ENCODE data around the gene RELN.

Gene RELN

GRCh38 chr7:103592844-103593243 is 396.6 kb downstream of the RELN start:
- no peaks in the 10 kb centered on the region for H3K27me3 ChIP-seq (ENCODE audit: control insufficient read depth in 1 of 2, insufficient read depth in 1 of 2, low read length in 2 of 2)
- H4K8ac ChIP-seq (ENCODE audit: low read length), result no peak overlapping the region
- no peak overlapping the region for H3K4me3 ChIP-seq (ENCODE audit: insufficient read depth in 1 of 2, low read depth in 1 of 2, low read length in 2 of 2)
- no peak overlapping the region for H2BK15ac ChIP-seq (ENCODE audit: low read depth, poor library complexity, severe bottlenecking)
- H3K9me3 ChIP-seq (ENCODE audit: control insufficient read depth, low read length), result no peaks in the 10 kb centered on the region
- no peak overlapping the region for H4K91ac ChIP-seq (ENCODE audit: low read length)
- H3K23ac ChIP-seq (ENCODE audit: low read length in 2 of 2), result no peak overlapping the region
- no peak overlapping the region for H3K14ac ChIP-seq (ENCODE audit: low read length in 2 of 2)
- H3K18ac ChIP-seq (ENCODE audit: low read depth in 1 of 2, low read length in 2 of 2), result no peak overlapping the region
- no peaks in the 10 kb centered on the region for H3K79me1 ChIP-seq (replicated peaks; ENCODE audit: low read length, poor library complexity, severe bottlenecking)
- H2BK120ac ChIP-seq (ENCODE audit: low read depth, low read length), result no peak overlapping the region
- H3K27ac ChIP-seq (ENCODE audit: low read length, poor library complexity, severe bottlenecking), result no peak overlapping the region
- H3K36me3 ChIP-seq (ENCODE audit: control insufficient read depth in 1 of 2, insufficient read depth in 2 of 2, low read depth in 1 of 2, low read length in 2 of 2), result no peaks in the 10 kb centered on the region
- no peak for DNase-seq
- H3K9ac ChIP-seq (ENCODE audit: low read length), result no peak overlapping the region
- peaks cover 1% of the 10 kb centered on the region for H3K4me1 ChIP-seq (ENCODE audit: control insufficient read depth, insufficient read depth, low read depth, low read length)
- no peak overlapping the region for H3K4me2 ChIP-seq (ENCODE audit: low read length, poor library complexity, severe bottlenecking)
- no peak overlapping the region for H2BK12ac ChIP-seq (ENCODE audit: low read length in 2 of 2)
- H2BK5ac ChIP-seq (ENCODE audit: low read depth, low read length, poor library complexity, severe bottlenecking), result no peak overlapping the region
- no peak overlapping the region for H2AK5ac ChIP-seq (ENCODE audit: low read length, severe bottlenecking)
- no peak overlapping the region for H2AFZ ChIP-seq (ENCODE audit: low read depth, low read length)
- H3K4ac ChIP-seq (ENCODE audit: low read depth in 1 of 2, low read length in 2 of 2), result no peak overlapping the region

DNA sequence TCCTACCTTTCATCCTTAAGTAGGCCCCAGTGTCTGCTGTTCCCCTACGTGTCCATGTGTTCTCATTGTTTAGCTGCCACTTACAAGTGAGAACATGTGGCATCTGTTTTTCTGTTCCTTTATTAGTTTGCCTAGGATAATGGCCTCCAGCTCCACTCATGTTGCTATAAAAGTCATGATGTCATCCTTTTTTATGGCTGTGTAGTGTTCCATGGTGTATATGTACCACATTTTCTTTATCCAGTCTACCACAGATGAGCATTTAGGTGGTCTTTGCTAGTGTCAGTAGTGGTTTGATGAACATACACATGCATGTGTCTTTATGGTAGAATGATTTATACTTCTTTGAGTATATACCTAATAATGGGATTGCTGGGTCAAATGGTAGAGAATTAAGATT is 397.3 kb downstream of the RELN start:
- H2BK15ac ChIP-seq (ENCODE audit: low read depth, poor library complexity, severe bottlenecking), result no peak overlapping the region
- WGBS, result 67% methylated on average over 1 of the region's 1 CpG
- no peak overlapping the region for H3K27ac ChIP-seq (ENCODE audit: low read length, poor library complexity, severe bottlenecking)
- no peak overlapping the region for H3K9ac ChIP-seq (ENCODE audit: low read length)
- H2AK5ac ChIP-seq (ENCODE audit: low read length, severe bottlenecking), result no peak overlapping the region
- no peak overlapping the region for H3K4me3 ChIP-seq (ENCODE audit: insufficient read depth in 1 of 2, low read depth in 1 of 2, low read length in 2 of 2)
- H3K14ac ChIP-seq (ENCODE audit: low read length in 2 of 2), result no peak overlapping the region
- H4K91ac ChIP-seq (ENCODE audit: low read length), result no peak overlapping the region
- no peaks in the 10 kb centered on the region for H3K27me3 ChIP-seq (ENCODE audit: control insufficient read depth in 1 of 2, insufficient read depth in 1 of 2, low read length in 2 of 2)
- H3K79me1 ChIP-seq (replicated peaks; ENCODE audit: low read length, poor library complexity, severe bottlenecking), result no peaks in the 10 kb centered on the region
- no peaks in the 10 kb centered on the region for H3K9me3 ChIP-seq (ENCODE audit: control insufficient read depth, low read length)
- no peaks in the 10 kb centered on the region for H3K36me3 ChIP-seq (ENCODE audit: control insufficient read depth in 1 of 2, insufficient read depth in 2 of 2, low read depth in 1 of 2, low read length in 2 of 2)
- no peak overlapping the region for H2BK5ac ChIP-seq (ENCODE audit: low read depth, low read length, poor library complexity, severe bottlenecking)
- H3K4me2 ChIP-seq (ENCODE audit: low read length, poor library complexity, severe bottlenecking), result no peak overlapping the region
- H4K8ac ChIP-seq (ENCODE audit: low read length), result no peak overlapping the region
- no peak overlapping the region for H2BK120ac ChIP-seq (ENCODE audit: low read depth, low read length)
- DNase-seq, result no peak
- no peak overlapping the region for H2BK12ac ChIP-seq (ENCODE audit: low read length in 2 of 2)
- H2AFZ ChIP-seq (ENCODE audit: low read depth, low read length), result no peak overlapping the region
- no peak overlapping the region for H3K18ac ChIP-seq (ENCODE audit: low read depth in 1 of 2, low read length in 2 of 2)
- H3K23ac ChIP-seq (ENCODE audit: low read length in 2 of 2), result no peak overlapping the region
- no peak overlapping the region for H3K4ac ChIP-seq (ENCODE audit: low read depth in 1 of 2, low read length in 2 of 2)
- peaks cover 1% of the 10 kb centered on the region for H3K4me1 ChIP-seq (ENCODE audit: control insufficient read depth, insufficient read depth, low read depth, low read length)

GRCh38 chr7:103580031-103580430 is 409.4 kb downstream of the RELN start:
- Histone ChIP-seq H3K36me3 (ENCODE audit: control insufficient read depth in 1 of 2, insufficient read depth in 2 of 2, low read depth in 1 of 2, low read length in 2 of 2) (no peaks in the 10 kb centered on the region), H3K4me1 (ENCODE audit: control insufficient read depth, insufficient read depth, low read depth, low read length) (no peaks in the 10 kb centered on the region), H3K9me3 (ENCODE audit: control insufficient read depth, low read length) (no peaks in the 10 kb centered on the region), H2BK15ac (ENCODE audit: low read depth, poor library complexity, severe bottlenecking) (no peak overlapping the region), H3K27me3 (ENCODE audit: control insufficient read depth in 1 of 2, insufficient read depth in 1 of 2, low read length in 2 of 2) (no peaks in the 10 kb centered on the region), H3K27ac (ENCODE audit: low read length, poor library complexity, severe bottlenecking) (no peak overlapping the region), H3K4ac (ENCODE audit: low read depth in 1 of 2, low read length in 2 of 2) (no peak overlapping the region), H2AK5ac (ENCODE audit: low read length, severe bottlenecking) (no peak overlapping the region), H2BK120ac (ENCODE audit: low read depth, low read length) (no peak overlapping the region), H3K4me3 (ENCODE audit: insufficient read depth in 1 of 2, low read depth in 1 of 2, low read length in 2 of 2) (no peak overlapping the region), H4K91ac (ENCODE audit: low read length) (no peak overlapping the region), H3K79me1 (replicated peaks; ENCODE audit: low read length, poor library complexity, severe bottlenecking) (no peaks in the 10 kb centered on the region), H2BK12ac (ENCODE audit: low read length in 2 of 2) (no peak overlapping the region), H3K9ac (ENCODE audit: low read length) (no peak overlapping the region), H3K23ac (ENCODE audit: low read length in 2 of 2) (no peak overlapping the region), H2AFZ (ENCODE audit: low read depth, low read length) (no peak overlapping the region), H3K14ac (ENCODE audit: low read length in 2 of 2) (no peak overlapping the region), H4K8ac (ENCODE audit: low read length) (no peak overlapping the region), H2BK5ac (ENCODE audit: low read depth, low read length, poor library complexity, severe bottlenecking) (no peak overlapping the region), H3K18ac (ENCODE audit: low read depth in 1 of 2, low read length in 2 of 2) (no peak overlapping the region), H3K4me2 (ENCODE audit: low read length, poor library complexity, severe bottlenecking) (no peak overlapping the region)
- 81% methylated on average over 1 of the region's 2 CpGs for WGBS
- DNase-seq, result no peak

DNA sequence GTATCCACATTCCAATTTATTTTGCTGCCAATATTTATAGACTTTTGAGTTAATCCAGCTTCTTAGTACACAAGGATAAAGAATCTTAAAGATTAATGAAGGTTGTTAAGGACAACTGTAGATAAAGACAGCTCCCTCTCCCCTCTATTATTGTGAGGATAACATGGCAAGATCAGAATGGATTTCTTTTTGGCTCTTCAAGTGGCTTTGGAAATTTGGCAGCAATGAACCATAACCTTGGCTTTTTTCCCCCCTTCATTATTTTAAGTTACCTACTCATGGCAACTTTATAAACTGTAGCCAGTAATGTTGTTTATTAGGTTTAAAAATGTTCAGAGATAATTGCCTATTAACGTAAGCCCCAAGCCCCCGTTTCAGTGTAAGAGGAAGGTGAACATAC is 412.4 kb downstream of the RELN start:
- Histone ChIP-seq H4K91ac (ENCODE audit: low read length) (no peak overlapping the region), H2BK5ac (ENCODE audit: low read depth, low read length, poor library complexity, severe bottlenecking) (no peak overlapping the region), H3K14ac (ENCODE audit: low read length in 2 of 2) (no peak overlapping the region), H3K9me3 (ENCODE audit: control insufficient read depth, low read length) (no peaks in the 10 kb centered on the region), H3K4ac (ENCODE audit: low read depth in 1 of 2, low read length in 2 of 2) (no peak overlapping the region), H3K18ac (ENCODE audit: low read depth in 1 of 2, low read length in 2 of 2) (no peak overlapping the region), H2BK120ac (ENCODE audit: low read depth, low read length) (no peak overlapping the region), H2AFZ (ENCODE audit: low read depth, low read length) (no peak overlapping the region), H3K27ac (ENCODE audit: low read length, poor library complexity, severe bottlenecking) (no peak overlapping the region), H3K9ac (ENCODE audit: low read length) (no peak overlapping the region), H3K23ac (ENCODE audit: low read length in 2 of 2) (no peak overlapping the region), H2AK5ac (ENCODE audit: low read length, severe bottlenecking) (no peak overlapping the region), H3K4me2 (ENCODE audit: low read length, poor library complexity, severe bottlenecking) (no peak overlapping the region), H4K8ac (ENCODE audit: low read length) (no peak overlapping the region), H3K36me3 (ENCODE audit: control insufficient read depth in 1 of 2, insufficient read depth in 2 of 2, low read depth in 1 of 2, low read length in 2 of 2) (no peaks in the 10 kb centered on the region), H3K4me3 (ENCODE audit: insufficient read depth in 1 of 2, low read depth in 1 of 2, low read length in 2 of 2) (no peak overlapping the region), H2BK12ac (ENCODE audit: low read length in 2 of 2) (no peak overlapping the region), H3K27me3 (ENCODE audit: control insufficient read depth in 1 of 2, insufficient read depth in 1 of 2, low read length in 2 of 2) (no peaks in the 10 kb centered on the region), H3K4me1 (ENCODE audit: control insufficient read depth, insufficient read depth, low read depth, low read length) (no peaks in the 10 kb centered on the region), H3K79me1 (replicated peaks; ENCODE audit: low read length, poor library complexity, severe bottlenecking) (no peaks in the 10 kb centered on the region), H2BK15ac (ENCODE audit: low read depth, poor library complexity, severe bottlenecking) (no peak overlapping the region)
- no CpG with 5 or more reads among the region's 2 CpGs for WGBS
- no peak for DNase-seq

Measured in mesenchymal stem cell (in vitro differentiated cells and primary cell).